Erythroblast (primary cell): Measurements from ENCODE around the gene CTXN3.

ENCODE experiments used
- DNase-seq, 2 experiments: peaks; one replicate each; lab custom pipeline; 2025; lab: John Stamatoyannopoulos, UW
- GATA1 ChIP-seq: IDR thresholded peaks from 2 replicates; pipeline ENCODE4 v1.6.1; 2011; ENCODE audit warnings: low read depth, mild to moderate bottlenecking, control low read depth, low read length, moderate library complexity
- POLR2A ChIP-seq: IDR thresholded peaks from 2 replicates; pipeline ENCODE4 v1.6.1; 2011; ENCODE audit warnings: mild to moderate bottlenecking, low read length

Gene CTXN3

GRCh38 chr5:127634007-127634406 is 14.9 kb upstream of the CTXN3 start:
- DNase-seq: no peak
- TF ChIP-seq POLR2A (no peak), GATA1 (no peak)

- TF ChIP-seq GATA1: no peak
- TF ChIP-seq POLR2A: no peak
- DNase-seq: no peak
These were observed 9.1 kb upstream of the CTXN3 start for GRCh38 chr5:127639828-127640227.

GRCh38 chr5:127642949-127643348 is 5.9 kb upstream of the CTXN3 start:
- TF ChIP-seq POLR2A: no peak
- no peak for TF ChIP-seq GATA1
- DNase-seq: no peak

GRCh38 chr5:127643607-127644006 is 5.3 kb upstream of the CTXN3 start:
- no peak for DNase-seq
- TF ChIP-seq GATA1 (no peak), POLR2A (no peak)

- DNase-seq: no peak
- no peak for TF ChIP-seq GATA1
- TF ChIP-seq POLR2A: no peak
These were observed 3.6 kb upstream of the CTXN3 start for GRCh38 chr5:127645300-127645726.

- no peak for DNase-seq
- TF ChIP-seq POLR2A (no peak), GATA1 (no peak)
These were observed 1.4 kb upstream of the CTXN3 start for GRCh38 chr5:127647361-127647958.

GRCh38 chr5:127650022-127650421 is 1.1 kb downstream of the CTXN3 start:
- no peak for TF ChIP-seq GATA1
- TF ChIP-seq POLR2A: no peak
- no peak for DNase-seq

GRCh38 chr5:127650649-127651048 is 1.8 kb downstream of the CTXN3 start:
- TF ChIP-seq GATA1: no peak
- no peak for TF ChIP-seq POLR2A
- DNase-seq: no peak

- DNase-seq: no peak
- no peak for TF ChIP-seq POLR2A
- TF ChIP-seq GATA1: no peak
These were observed 4.2 kb downstream of the CTXN3 start for GRCh38 chr5:127652952-127653611.

- TF ChIP-seq GATA1 (no peak), POLR2A (no peak)
- DNase-seq: no peak
These were observed 7.9 kb downstream of the CTXN3 start for GRCh38 chr5:127656825-127657224.

GRCh38 chr5:127660047-127660733 is 11.3 kb downstream of the CTXN3 start:
- no peak for DNase-seq
- TF ChIP-seq GATA1: no peak
- no peak for TF ChIP-seq POLR2A

- no peak for DNase-seq
- TF ChIP-seq GATA1 (no peak), POLR2A (no peak)
These were observed 15.2 kb downstream of the CTXN3 start for GRCh38 chr5:127664093-127664492.

GRCh38 chr5:127665641-127666040 is 16.8 kb downstream of the CTXN3 start:
- DNase-seq: no peak
- TF ChIP-seq GATA1 (no peak), POLR2A (no peak)

GRCh38 chr5:127666043-127666716 is 17.3 kb downstream of the CTXN3 start:
- no peak for DNase-seq
- TF ChIP-seq POLR2A (no peak), GATA1 (no peak)

- TF ChIP-seq GATA1 (no peak), POLR2A (no peak)
- no peak for DNase-seq
These were observed 19.0 kb downstream of the CTXN3 start for GRCh38 chr5:127667926-127668325.
